Stimulated activated CD8-positive, alpha-beta memory T cell treated with anti-CD3 and anti-CD28 coated beads, Interleukin-7, amount 100 ng/mL, for 24 hours (primary cell): Measurements from ENCODE around the gene HAVCR2.
"Not testable (repeated sequence)": the region's sequence is repeated elsewhere in the genome, so short reads cannot be mapped to it uniquely, and the experiment has no call there.

Experiments used
- DNase-seq: peaks from one replicate; pipeline ENCODE4 v3.0.0-alpha.2; 2020; ENCODE audit warnings: low read depth

The HAVCR2 gene

GRCh38 chr5:157088342-157088990 is 20.4 kb downstream of the HAVCR2 start:
- no peak for DNase-seq

- DNase-seq, result no peak
Measured at GRCh38 chr5:157086751-157087359, 22.0 kb downstream of the HAVCR2 start.

- no peak for DNase-seq
Measured at GRCh38 chr5:157085930-157086329, 22.9 kb downstream of the HAVCR2 start.

- no peak for DNase-seq
Measured at GRCh38 chr5:157080286-157080685, 28.6 kb downstream of the HAVCR2 start.

- DNase-seq, result no peak
Measured at GRCh38 chr5:157076558-157076957, 32.3 kb downstream of the HAVCR2 start.

- no peak for DNase-seq
Measured at GRCh38 chr5:157072508-157072907, 36.3 kb downstream of the HAVCR2 start.

- DNase-seq, result no peak
Measured at GRCh38 chr5:157069949-157070348, 38.9 kb downstream of the HAVCR2 start.

- DNase-seq, result no peak
Measured at GRCh38 chr5:157068785-157069184, 40.1 kb downstream of the HAVCR2 start.

- no peak for DNase-seq
Measured at GRCh38 chr5:157068339-157068738, 40.5 kb downstream of the HAVCR2 start.

- DNase-seq, result no peak
Measured at GRCh38 chr5:157067005-157067404, 41.8 kb downstream of the HAVCR2 start.

GRCh38 chr5:157066080-157066479 is 42.8 kb downstream of the HAVCR2 start:
- DNase-seq, result no peak

- DNase-seq, result no peak
Measured at GRCh38 chr5:157063776-157064430, 44.9 kb downstream of the HAVCR2 start.

GRCh38 chr5:157059891-157060290 is 49.0 kb downstream of the HAVCR2 start:
- no peak for DNase-seq

- no peak for DNase-seq
Measured at GRCh38 chr5:157059093-157059539, 49.7 kb downstream of the HAVCR2 start, which contains the start of gene HAVCR1. Gene HAVCR1 (minus strand): TSS chr5:157059116. CDS start chr5:157057943, 1,173 bp downstream.

GRCh38 chr5:157057459-157058370 is 51.1 kb downstream of the HAVCR2 start:
- DNase-seq, result no peak

- DNase-seq, result not testable (repeated sequence)
Measured at GRCh38 chr5:157056848-157057247, 52.0 kb downstream of the HAVCR2 start.

GRCh38 chr5:157051604-157052245 is 57.1 kb downstream of the HAVCR2 start:
- no peak for DNase-seq

- no peak for DNase-seq
Measured at GRCh38 chr5:157050050-157050449, 58.8 kb downstream of the HAVCR2 start.

- no peak for DNase-seq
Measured at GRCh38 chr5:157049605-157050004, 59.2 kb downstream of the HAVCR2 start.

- DNase-seq, result no peak
Measured at GRCh38 chr5:157047898-157048297, 60.9 kb downstream of the HAVCR2 start.

GRCh38 chr5:157047016-157047415 is 61.8 kb downstream of the HAVCR2 start:
- not testable (repeated sequence) for DNase-seq

GRCh38 chr5:157046041-157046440 is 62.8 kb downstream of the HAVCR2 start:
- DNase-seq, result no peak
